ENCODE measurements around the gene KLF1.
"Not testable (repeated sequence)": the region's sequence is repeated elsewhere in the genome, so short reads cannot be mapped to it uniquely, and the experiment has no call there.

The KLF1 gene

DNA sequence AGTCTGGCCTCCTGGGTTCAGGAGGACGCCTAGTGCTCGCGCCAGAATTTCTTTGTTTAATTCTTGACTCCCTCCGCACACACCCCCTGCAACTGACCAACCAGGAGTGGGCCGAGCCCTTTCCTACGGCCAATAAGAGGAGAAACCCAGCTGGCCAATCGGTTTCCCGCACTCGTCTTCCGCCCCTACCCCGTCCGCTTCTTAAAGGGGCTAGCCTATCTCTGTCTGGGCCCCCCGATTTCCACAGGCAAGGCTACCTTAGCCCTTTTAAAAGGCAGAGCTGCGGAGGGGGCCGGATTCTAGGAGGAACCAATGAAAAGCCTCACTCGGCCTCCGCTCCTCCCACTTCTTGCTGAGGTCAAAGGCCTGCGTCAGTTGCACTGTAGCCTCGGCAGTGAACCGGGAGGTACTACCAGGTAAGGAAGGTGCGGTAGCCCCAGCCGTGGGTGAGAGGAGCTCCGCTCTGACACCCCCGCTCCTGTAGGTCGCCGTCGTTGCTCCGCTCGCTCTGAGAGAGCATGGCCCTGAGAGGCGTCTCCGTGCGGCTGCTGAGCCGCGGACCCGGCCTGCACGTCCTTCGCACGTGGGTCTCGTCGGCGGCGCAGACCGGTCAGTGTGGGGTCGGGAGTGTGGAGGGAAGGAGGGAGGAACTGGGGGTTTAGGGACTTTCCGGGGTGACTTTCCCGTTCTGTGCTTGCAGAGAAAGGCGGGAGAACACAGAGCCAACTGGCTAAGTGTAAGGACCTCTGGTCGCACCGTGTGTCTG, 4.0 kb upstream of the KLF1 start, which contains the start of gene GCDH:
GCDH (plus strand) TSS at position 374 of the 766 bp plus-strand sequence; CDS start at position 519, 145 bp downstream.
- DNase-seq = peak; percentile 99

DNA sequence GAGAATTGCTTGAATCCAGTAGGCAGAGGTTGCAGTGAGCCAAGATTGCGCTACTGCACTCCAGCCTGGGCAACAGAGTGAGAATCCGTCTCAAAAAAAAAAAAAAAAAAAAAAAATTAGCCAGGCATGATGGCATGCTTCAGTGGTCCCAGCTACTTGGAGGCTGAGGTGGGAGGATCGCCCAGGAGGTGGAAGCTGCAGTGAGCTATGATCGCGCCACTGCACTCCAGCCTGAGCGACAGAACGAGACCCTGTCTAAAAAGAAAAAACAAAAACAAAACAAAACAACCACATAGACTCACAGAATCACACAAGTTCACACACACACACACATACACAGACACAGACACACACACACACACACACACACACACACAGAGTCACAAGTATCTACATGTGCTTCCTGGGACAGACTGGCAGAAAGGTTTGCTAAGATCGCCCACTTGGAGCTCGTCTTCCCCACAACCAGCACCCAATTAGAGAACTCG, 3.3 kb upstream of the KLF1 start:
- not testable (repeated sequence) for DNase-seq

DNA sequence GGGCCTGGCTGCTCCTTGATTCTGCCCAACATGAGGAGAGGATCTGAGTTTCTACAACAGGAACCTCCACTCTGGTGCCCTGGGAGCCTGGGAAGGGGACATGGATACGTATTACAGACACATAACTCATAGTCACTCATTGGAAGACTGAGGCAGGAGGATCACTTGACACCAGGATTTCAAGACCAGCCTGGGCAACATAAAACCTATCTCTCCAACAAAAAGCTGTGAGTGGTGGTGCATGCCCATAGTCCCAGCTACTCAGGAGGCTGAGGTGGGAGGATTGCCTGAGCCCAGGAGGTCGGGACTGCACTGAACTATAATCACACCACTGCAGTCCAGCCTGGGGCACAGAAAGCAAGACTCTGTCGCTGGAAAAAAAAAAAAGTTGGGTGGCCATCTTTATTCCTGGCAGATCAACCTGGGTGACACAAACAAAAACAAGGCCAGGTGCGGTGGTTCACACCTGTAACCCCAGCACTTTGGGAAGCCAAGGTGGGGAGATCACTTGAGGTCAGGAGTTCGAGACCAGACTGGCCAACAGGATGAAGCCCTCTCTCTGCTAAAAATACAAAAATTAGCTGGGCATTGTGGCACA, 1.1 kb upstream of the KLF1 start:
- DNase-seq = no peak

DNA sequence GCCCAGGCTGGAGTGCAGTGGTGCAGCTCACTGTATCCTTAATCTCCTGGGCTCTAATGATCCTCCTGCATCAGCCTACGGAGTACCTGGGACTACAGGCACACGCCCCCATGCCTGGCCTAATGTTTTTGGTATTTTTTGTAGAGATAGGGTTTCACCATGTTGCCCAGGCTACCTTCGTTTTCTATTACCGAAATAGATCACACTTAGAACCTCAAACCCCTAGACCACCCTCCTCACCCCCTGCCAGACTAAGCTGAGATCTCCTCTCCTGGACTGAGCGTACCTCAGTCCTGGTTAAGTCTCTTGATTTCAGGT, 391 bp downstream of the KLF1 start:
- DNase-seq = no peak

DNA sequence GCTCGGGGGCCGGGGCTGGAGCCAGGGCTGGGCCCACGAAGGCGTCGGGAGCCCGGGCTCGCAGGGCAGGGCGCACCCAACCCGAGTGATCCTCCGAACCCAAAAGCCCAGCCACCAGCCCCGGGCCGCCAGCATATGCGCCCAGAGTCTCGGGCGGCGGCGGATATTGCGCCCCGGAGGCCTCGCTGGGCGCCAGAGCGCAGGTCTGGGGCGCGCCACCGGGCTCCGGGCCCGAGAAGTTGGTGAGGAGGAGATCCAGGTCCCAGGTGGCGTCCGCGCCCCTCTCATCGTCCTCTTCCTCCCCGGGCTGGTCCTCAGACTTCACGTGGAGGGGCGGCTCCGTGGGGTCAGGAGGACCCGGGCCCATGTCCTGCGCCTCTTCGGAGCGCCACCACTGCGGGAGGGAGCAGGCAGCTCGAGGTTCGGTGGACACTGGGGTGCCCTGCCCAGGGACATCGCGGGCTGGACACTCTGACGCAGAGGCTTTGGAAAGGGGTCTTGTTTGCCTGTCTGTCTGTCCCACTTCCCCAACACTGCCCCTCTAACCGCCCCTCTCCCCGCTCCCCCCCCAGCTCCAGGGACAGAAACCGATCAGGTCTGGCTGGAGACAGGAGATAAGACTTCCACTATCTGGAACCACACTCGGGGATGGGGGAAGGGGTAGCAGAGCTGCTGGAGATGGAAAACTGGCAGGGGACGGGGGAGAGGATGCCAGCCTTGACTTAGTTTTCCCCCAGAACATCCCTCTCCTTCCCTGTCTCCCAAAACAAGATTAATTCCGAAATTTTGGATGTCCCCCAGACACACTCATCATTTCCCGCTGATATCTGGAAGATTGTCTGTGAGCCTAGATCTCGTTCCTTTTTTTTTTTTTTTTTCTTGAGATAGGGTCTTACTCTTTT, 1.0 kb downstream of the KLF1 start:
- no peak for DNase-seq

DNA sequence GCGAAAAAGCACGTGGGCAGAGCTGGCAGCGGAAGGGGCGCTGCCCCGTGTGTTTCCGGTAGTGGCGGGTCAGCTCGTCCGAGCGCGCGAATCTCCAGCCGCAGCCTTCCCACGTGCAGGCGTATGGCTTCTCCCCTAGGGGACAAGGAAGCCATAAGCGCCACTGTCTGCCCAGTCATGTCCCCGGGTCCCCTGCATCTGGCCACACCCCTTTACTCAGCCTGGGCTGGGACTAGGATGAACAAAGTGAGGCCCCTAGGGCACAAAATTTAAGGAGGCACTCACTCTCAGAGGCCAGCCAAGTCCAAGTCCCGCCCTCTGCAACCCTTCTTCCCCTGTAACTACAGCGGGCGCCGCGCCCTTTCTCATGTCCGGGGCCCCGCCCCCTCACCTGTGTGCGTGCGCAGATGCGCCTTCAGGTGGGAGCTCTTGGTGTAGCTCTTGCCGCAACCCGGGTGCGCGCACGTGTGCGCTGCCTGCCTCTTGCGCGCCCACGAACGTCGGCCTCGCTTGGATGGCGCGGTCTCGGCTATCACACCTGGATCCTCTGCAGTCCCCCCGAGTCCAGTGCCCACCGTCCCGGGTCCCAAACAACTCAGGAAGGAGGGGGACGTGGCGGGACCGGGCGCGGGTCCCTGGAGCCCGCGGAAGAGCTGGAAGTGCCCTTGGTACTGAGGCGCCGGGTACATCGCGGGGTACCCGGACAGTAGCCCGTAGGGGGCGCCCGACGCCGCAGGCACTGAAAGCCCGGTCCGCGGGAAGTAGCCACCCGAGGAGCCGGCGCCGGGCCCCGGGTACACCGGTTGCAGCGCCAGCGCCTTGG, 1.9 kb downstream of the KLF1 start:
- peak; percentile 91 for DNase-seq

DNA sequence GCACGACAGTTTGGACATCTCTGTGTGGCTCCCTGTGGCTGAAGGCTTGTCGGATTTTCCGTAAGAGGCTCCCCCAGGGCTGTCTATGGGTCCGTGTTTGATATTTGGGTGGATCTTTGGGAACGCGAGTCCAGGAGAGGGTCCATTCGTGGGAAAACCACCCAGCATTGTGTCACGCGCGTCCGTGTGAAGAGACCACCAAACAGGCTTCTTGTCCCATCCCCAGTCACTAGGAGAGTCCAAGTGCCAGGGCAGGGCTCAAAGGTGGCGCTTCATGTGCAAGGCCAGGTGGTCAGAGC, 2.4 kb downstream of the KLF1 start:
- no peak for DNase-seq

DNA sequence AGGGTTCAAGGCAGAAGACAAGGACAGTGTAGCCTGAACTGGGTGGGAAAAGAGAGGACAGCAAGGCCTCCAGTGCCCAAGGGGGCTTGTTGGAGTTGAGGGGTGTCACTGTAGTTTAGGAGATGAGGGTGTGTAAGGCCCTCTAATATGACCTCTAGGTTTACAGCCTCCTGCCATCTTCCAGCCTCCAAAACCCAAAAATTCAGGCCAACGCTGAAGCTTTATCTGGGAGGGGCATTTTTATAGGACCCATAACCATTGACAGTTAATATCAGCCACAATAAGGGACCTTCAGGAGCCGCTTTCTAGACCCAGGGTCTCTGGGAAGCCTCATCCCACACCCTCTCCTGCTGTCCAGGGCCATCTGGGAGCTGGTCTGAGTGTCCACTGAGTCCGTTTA, 2.8 kb downstream of the KLF1 start:
- DNase-seq = no peak

DNA sequence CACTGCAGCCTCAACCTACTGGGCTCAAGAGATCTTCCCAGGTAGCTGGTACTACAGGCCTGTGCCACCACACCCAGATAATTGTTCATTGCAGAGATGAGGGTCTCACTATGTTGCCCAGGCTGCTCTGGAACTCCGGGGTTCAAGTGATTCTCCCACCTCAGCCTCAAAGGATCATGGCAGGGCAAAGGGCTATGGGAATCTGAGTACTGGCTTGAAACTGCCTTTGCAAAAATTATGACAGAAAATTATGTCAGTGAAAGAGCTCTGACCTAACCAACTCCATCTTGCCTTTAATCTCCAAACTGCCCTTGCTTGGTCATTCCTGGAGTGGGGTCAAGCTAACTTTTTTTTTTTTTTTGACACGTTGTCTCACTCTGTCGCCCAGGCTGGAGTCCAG, 4.4 kb downstream of the KLF1 start:
- no peak for DNase-seq

DNA sequence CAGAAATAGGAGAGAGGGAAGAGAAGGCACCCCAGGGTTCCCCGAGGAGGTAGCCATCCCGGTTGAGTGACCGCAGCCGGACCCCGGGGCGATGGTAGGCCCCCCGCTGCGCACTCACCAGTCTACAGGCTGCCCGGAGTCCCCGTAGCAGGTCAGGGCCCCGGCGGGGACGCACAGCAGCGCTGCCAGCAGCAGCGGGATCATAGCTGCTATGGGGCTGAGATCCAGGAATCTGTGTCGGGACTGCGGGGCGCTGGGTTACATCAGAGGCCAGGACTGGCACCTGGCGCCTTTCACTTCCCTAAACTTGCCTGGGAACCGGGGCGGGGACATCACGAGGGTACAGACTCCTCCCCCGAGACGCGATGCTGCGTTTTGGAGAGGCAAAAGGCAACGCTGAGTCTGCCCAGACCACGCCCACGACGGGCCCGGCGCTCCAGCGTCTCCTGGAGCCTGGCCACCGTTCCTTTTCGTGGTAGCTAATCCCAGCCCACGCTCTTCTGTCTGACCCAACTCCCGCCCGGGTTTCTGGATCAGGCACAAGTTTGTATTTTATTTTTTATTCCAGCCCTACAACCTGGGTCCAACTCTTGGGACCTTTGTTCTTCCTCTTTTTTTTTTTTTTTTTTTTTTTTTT, 5.7 kb downstream of the KLF1 start, which contains the start of gene DNASE2:
DNASE2 (minus strand) TSS at position 278 of the 637 bp plus-strand sequence; CDS start at position 204, 74 bp downstream.
- peak; percentile 90 for DNase-seq

DNA sequence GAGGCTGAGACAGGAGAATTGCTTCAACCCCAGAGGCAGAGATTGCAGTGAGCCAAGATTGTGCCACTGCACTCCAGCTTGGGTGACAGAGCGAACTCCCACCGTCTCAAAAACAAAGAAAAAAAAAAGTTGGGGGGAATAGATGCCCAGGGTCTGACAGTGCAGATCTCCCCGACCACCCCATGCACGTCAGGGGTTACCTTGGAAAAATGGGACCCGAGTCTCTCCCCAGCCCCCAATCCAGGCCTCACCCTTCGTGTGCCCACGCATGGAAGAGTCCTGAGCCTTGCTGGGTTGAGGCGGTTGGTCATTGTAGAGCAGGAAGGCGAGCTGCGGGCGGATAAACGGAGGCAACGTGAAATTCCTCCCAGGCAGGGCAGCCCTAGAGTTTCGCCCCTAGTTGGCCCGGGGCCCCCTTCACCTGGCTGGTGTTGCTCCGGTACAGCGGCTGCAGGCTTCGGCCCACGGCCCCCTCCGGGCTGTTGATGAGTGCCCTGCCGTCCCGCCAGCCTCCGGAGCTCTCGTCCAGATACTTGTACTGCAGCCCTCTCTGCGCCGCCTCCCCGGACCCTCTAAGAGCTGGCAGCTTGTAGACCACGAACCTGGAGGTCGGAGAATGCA, 6.3 kb downstream of the KLF1 start:
- DNase-seq = no peak

DNA sequence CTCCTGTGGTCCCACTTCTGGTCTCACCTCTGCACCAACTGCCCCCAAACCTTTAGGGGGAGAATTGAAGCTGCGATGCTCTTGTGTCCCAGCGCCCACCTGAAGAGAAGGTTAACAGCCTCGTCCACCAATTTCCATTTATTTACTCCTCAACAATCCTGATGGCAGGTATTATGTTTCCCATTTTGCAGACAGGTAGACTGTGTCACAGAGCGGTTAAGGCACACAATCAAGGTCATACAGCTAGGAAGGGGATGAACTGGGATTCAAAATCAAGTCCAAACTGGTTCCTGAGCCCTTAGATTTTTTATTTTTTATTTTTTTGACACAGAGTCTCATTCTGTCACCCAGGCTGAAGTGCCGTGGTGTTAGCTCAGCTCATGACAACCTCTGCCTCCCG, 11.9 kb downstream of the KLF1 start:
- DNase-seq = no peak

DNA sequence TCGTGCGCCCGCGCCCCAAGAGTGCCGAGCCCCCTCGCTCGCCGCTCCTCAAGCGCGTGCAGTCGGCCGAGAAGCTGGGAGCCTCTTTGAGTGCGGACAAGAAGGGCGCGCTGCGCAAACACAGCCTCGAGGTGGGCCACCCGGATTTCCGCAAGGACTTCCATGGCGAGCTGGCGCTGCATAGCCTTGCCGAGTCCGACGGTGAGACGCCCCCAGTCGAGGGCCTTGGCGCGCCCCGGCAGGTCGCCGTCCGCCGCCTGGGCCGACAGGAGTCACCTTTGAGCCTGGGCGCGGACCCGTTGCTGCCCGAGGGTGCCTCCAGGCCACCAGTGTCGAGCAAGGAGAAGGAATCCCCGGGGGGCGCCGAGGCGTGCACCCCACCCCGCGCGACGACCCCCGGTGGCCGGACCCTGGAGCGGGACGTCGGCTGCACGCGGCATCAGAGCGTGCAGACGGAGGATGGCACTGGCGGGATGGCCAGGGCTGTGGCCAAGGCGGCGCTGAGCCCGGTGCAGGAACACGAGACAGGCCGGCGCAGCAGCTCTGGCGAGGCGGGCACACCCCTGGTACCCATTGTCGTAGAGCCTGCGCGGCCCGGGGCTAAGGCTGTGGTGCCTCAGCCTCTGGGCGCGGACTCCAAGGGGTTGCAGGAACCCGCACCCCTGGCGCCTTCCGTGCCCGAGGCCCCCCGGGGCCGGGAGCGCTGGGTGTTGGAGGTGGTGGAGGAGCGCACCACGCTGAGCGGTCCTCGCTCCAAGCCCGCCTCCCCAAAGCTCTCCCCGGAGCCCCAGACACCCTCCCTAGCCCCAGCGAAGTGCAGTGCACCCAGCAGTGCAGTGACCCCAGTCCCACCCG, 12.9 kb downstream of the KLF1 start:
- no peak for DNase-seq

DNA sequence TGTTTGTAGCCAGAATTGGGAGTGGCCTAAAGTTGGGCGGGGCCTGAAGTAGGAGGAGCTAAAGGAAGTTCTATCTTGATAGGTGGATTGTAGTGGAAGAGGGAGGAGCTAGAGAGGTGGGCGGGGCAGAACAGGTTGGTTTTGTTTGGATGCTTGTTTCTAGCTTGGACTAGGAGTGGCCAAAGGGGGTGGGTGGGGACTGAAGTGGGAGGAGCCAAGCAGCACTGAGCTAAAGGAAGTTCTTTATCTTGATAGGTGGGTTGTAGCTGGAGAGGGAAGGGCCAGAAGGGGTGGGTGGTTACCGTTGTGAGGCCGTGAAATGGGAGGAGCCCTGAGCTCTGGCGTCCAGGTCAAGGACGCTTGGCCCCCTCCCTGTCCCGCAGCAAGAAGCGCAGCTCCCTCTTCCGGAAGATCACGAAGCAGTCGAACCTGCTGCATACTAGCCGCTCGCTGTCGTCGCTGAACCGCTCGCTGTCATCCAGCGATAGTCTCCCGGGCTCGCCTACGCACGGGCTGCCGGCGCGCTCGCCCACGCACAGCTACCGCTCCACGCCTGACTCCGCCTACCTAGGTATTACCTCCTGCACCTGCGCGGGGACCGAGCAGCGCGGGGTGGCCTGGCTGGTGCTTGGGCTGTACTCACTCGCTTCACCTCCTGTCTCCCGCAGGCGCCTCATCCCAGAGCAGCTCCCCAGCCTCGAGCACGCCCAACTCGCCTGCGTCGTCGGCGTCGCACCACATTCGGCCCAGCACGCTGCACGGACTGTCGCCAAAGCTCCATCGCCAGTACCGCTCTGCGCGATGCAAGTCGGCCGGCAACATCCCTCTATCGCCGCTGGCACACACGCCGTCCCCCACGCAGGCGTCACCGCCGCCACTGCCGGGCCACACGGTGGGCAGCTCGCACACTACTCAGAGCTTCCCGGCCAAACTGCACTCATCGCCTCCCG, 13.8 kb downstream of the KLF1 start:
- peak; percentile 86 for DNase-seq

DNA sequence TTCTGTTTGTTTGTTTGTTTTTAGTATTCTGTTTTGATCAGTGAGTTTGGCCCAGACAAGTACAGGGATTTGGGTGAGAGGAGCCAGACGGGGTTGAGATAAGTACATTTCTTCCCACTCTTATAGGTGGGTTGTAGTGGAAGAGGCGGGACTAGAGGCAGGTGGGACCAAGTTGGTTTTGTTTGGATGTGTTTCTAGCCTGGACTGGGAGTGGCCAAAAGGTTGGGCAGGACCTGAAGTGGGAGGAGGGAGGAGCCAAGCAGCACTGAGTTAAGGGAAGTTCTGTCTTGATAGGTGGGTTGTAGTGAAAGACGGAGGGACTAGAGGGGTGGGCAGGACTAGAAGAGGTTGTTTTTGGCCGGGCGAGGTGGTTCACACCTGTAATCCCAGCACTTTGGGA, 14.7 kb downstream of the KLF1 start:
- no peak for DNase-seq

DNA sequence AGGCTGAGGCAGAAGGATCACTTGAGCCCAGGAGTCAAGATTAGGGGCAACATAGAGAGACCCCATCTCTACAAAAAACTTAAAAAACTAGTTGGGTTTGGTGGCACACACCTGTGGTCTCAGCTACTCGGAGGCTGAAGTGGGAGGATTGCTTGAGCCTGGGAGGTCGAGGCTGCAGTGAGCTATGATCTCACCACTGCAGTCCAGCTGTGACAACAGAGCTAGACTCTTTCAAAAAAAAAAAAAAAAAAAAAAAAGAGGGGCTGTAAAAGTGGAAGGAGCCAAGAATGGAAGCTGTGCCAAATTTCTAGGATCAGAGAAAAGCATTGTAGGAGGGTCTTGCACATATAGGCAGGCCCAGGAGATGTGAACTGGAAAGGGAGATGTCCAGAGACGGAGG, 15.3 kb downstream of the KLF1 start:
- no peak for DNase-seq

DNA sequence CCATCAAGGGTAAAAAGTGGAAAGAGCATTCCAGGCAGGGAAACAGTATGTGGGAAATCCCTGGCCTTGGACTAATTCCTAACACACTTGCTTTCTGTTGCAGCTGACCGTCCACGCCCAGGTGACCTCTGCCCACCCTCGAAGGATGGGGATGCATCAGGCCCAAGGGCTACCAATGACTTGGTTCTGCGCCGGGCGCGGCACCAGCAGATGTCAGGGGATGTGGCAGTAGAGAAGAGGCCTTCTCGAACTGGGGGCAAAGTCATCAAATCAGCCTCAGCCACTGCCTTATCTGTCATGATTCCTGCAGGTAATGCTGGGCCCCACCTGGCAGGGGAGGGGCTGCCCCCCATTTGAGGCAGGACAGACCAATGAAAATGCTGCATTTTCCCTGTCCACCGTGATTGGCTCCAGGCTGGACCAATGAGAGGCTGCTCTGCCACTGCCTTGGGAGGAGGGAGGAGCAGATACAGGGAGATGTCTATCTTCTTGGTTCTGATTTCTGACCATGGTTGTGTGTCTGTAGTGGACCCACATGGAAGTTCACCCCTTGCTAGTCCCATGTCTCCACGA, 18.4 kb downstream of the KLF1 start:
- DNase-seq = no peak

DNA sequence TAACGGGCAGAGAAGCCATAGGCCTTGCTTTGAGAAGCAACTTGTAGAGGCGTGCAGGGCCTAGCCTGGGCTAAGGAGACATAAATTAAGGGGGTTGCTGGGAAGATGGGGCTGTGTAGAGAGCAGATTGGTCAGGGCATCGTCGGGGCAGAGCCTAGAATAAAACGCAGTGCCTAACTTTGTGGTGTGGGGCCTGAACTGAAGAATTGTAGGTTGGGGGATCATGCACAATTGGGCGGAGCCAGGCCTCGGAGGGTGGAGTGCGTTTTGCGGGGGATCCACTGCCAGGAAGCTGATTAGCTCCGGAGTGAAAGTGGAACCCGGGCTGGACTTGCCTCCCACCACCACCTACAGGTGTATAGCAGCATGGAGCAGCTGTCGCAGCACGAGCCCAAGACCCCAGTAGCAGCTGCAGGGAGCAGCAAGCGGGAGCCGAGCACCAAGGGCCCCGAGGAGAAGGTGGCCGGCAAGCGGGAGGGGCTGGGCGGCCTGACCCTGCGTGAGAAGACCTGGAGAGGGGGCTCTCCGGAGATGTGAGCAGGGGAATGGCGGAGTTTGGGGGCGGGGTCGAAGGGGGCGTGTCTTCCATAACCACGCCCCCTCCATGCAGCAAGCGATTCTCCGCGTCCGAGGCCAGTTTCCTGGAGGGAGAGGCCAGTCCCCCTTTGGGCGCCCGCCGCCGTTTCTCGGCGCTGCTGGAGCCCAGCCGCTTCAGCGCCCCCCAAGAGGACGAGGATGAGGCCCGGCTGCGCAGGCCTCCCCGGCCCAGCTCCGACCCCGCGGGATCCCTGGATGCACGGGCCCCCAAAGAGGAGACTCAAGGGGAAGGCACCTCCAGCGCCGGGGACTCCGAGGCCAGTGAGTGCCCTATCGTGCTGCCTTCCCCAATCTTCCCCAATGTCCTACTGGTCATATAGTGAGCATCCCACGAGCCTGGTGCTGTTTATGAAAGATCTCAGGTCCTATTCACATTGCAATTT, 19.6 kb downstream of the KLF1 start:
- DNase-seq = peak; percentile 62

All from CD4-positive, alpha-beta T cell treated with Interleukin-17A for 1 hour (primary cell).